ENCODE measurements around the gene BET1.

The BET1 gene

GRCh38 chr7:94045581-94045980, 41.4 kb upstream of the BET1 start:
- TF ChIP-seq ZFX (IDR thresholded peaks at IDR 0.05) (no peak), CTCF (conservative IDR thresholded peaks at IDR 0.05) (no peak)
- no peak overlapping the region for H3K27ac ChIP-seq

- no peak overlapping the region for H3K27ac ChIP-seq
- TF ChIP-seq CTCF (conservative IDR thresholded peaks at IDR 0.05), result no peak
- no peak for TF ChIP-seq ZFX (IDR thresholded peaks at IDR 0.05)
Measured at GRCh38 chr7:94044806-94045205, 40.7 kb upstream of the BET1 start.

- TF ChIP-seq CTCF (conservative IDR thresholded peaks at IDR 0.05), result no peak
- TF ChIP-seq ZFX (IDR thresholded peaks at IDR 0.05), result no peak
- no peak overlapping the region for H3K27ac ChIP-seq
Measured at GRCh38 chr7:94043299-94043698, 39.1 kb upstream of the BET1 start.

GRCh38 chr7:94042381-94042780, 38.2 kb upstream of the BET1 start:
- no peak overlapping the region for H3K27ac ChIP-seq
- TF ChIP-seq ZFX (IDR thresholded peaks at IDR 0.05) (no peak), CTCF (conservative IDR thresholded peaks at IDR 0.05) (no peak)

- no peak overlapping the region for H3K27ac ChIP-seq
- TF ChIP-seq CTCF (conservative IDR thresholded peaks at IDR 0.05) (no peak), ZFX (IDR thresholded peaks at IDR 0.05) (no peak)
Measured at GRCh38 chr7:94041529-94041928, 37.4 kb upstream of the BET1 start.

GRCh38 chr7:94040254-94040653, 36.1 kb upstream of the BET1 start:
- TF ChIP-seq ZFX (IDR thresholded peaks at IDR 0.05) (no peak), CTCF (conservative IDR thresholded peaks at IDR 0.05) (no peak)
- no peak overlapping the region for H3K27ac ChIP-seq

GRCh38 chr7:94039368-94040035, 35.3 kb upstream of the BET1 start:
- no peak for TF ChIP-seq CTCF (conservative IDR thresholded peaks at IDR 0.05)
- TF ChIP-seq ZFX (IDR thresholded peaks at IDR 0.05), result no peak
- H3K27ac ChIP-seq, result no peak overlapping the region

All from C4-2B (cell line).